ENCODE results near the gene CAMTA1.

The CAMTA1 gene

GRCh38 chr1:7109901-7110300, 324.6 kb downstream of the CAMTA1 start:
- H3K27ac ChIP-seq (ENCODE audit: extremely low read depth, low read depth, low read length) = no peak overlapping the region
- POLR2A ChIA-PET = no interaction called here
- no peak for TF ChIP-seq ZNF792 (tag by site-specific recombination; IDR thresholded peaks at IDR 0.05)
- no peak for TF ChIP-seq ZNF571 (tag by site-specific recombination; IDR thresholded peaks at IDR 0.05)
- no peak for TF ChIP-seq KLF10 (tag by site-specific recombination; IDR thresholded peaks at IDR 0.05)
- TF ChIP-seq PATZ1 (tag by site-specific recombination; IDR thresholded peaks at IDR 0.05) = no peak
- TF ChIP-seq ZNF341 (tag by site-specific recombination; IDR thresholded peaks at IDR 0.05; ENCODE audit: low read depth) = no peak
- TF ChIP-seq SCRT2 (tag by site-specific recombination; IDR thresholded peaks at IDR 0.05) = no peak
- no peak for TF ChIP-seq KLF1 (tag by site-specific recombination; IDR thresholded peaks at IDR 0.05)
- TF ChIP-seq ZNF211 (tag by site-specific recombination; IDR thresholded peaks at IDR 0.05; ENCODE audit: low read depth) = no peak
- no peak for TF ChIP-seq GLI2 (tag by site-specific recombination; IDR thresholded peaks at IDR 0.05; ENCODE audit: borderline replicate concordance, low read depth)
- no peak for TF ChIP-seq ZNF23 (tag by site-specific recombination; IDR thresholded peaks at IDR 0.05; ENCODE audit: borderline replicate concordance)
- TF ChIP-seq ZFP3 (tag by site-specific recombination; IDR thresholded peaks at IDR 0.05; ENCODE audit: low read depth) = no peak
- TF ChIP-seq ZNF174 (tag by site-specific recombination; IDR thresholded peaks at IDR 0.05) = no peak
- no peak for TF ChIP-seq ZNF677 (tag by site-specific recombination; IDR thresholded peaks at IDR 0.05)
- TF ChIP-seq ZXDB (tag by site-specific recombination; IDR thresholded peaks at IDR 0.05) = no peak
- TF ChIP-seq ZNF791 (tag by site-specific recombination; IDR thresholded peaks at IDR 0.05) = no peak
- TF ChIP-seq INSM2 (tag by site-specific recombination; IDR thresholded peaks at IDR 0.05) = no peak
- TF ChIP-seq ZNF37A (tag by site-specific recombination; IDR thresholded peaks at IDR 0.05) = no peak
- H3K4me3 ChIP-seq (ENCODE audit: low read depth, low read length) = no peak overlapping the region
- no peaks in the 10 kb centered on the region for H3K9me3 ChIP-seq (ENCODE audit: control insufficient read depth, insufficient read depth, low read depth, low read length)
- CTCF ChIA-PET = interaction anchor here (1.5 kb wide), 1 partner anchor 67 kb away, joined by 4 read pairs; no protein-coding TSS in a partner anchor
- H3K36me3 ChIP-seq (ENCODE audit: control insufficient read depth in 2 of 2, insufficient read depth in 1 of 2, low read length in 2 of 2) = no peaks in the 10 kb centered on the region
- H3K4me1 ChIP-seq (ENCODE audit: control insufficient read depth, insufficient read depth, low read length) = no peaks in the 10 kb centered on the region

- ChIA-PET CTCF (interaction anchor here (0.5 kb wide), 1 partner anchor 10 kb away, joined by 3 read pairs; no protein-coding TSS in a partner anchor), POLR2A (no interaction called here)
- Histone ChIP-seq H3K4me1 (ENCODE audit: control insufficient read depth, insufficient read depth, low read length) (no peaks in the 10 kb centered on the region), H3K4me3 (ENCODE audit: low read depth, low read length) (no peak overlapping the region), H3K36me3 (ENCODE audit: control insufficient read depth in 2 of 2, insufficient read depth in 1 of 2, low read length in 2 of 2) (no peaks in the 10 kb centered on the region), H3K9me3 (ENCODE audit: control insufficient read depth, insufficient read depth, low read depth, low read length) (no peaks in the 10 kb centered on the region), H3K27ac (ENCODE audit: extremely low read depth, low read depth, low read length) (no peak overlapping the region)
- TF ChIP-seq SCRT1 (tag by site-specific recombination; IDR thresholded peaks at IDR 0.05; ENCODE audit: borderline replicate concordance) (no peak), ZFP69B (tag by site-specific recombination; IDR thresholded peaks at IDR 0.05) (no peak), ZBTB1 (tag by site-specific recombination; IDR thresholded peaks at IDR 0.05) (no peak), ZNF157 (tag by site-specific recombination; IDR thresholded peaks at IDR 0.05) (no peak), INSM2 (tag by site-specific recombination; IDR thresholded peaks at IDR 0.05) (no peak), ZBTB8A (tag by site-specific recombination; IDR thresholded peaks at IDR 0.05) (no peak), ZSCAN30 (tag by site-specific recombination; IDR thresholded peaks at IDR 0.05) (no peak), ZNF510 (tag by site-specific recombination; IDR thresholded peaks at IDR 0.05; ENCODE audit: insufficient replicate concordance) (no peak), TCF7L2 (IDR thresholded peaks at IDR 0.05; ENCODE audit: borderline replicate concordance, low read depth, low read length) (no peak), ZFHX2 (tag by site-specific recombination; conservative IDR thresholded peaks at IDR 0.05) (no peak), SCRT2 (tag by site-specific recombination; IDR thresholded peaks at IDR 0.05) (no peak), ZNF23 (tag by site-specific recombination; IDR thresholded peaks at IDR 0.05; ENCODE audit: borderline replicate concordance) (no peak), KLF16 (tag by site-specific recombination; IDR thresholded peaks at IDR 0.05) (no peak), ZSCAN18 (tag by site-specific recombination; IDR thresholded peaks at IDR 0.05) (no peak)
Observed at GRCh38 chr1:7110321-7110720, 325.1 kb downstream of the CAMTA1 start.

Measured in HEK293 (cell line).